Measurements from ENCODE around the gene VAMP8. TPM values are rescaled to one million over a fixed set of nuclear protein-coding genes. Genes with fewer than 3 reads are reported as not detected.
A peak's percentile ranks its signal among the peaks of the same experiment; 100 is the strongest.

The VAMP8 gene
- polyA plus RNA-seq, 3 donors = 260 to 761 (median 623) TPM

DNA sequence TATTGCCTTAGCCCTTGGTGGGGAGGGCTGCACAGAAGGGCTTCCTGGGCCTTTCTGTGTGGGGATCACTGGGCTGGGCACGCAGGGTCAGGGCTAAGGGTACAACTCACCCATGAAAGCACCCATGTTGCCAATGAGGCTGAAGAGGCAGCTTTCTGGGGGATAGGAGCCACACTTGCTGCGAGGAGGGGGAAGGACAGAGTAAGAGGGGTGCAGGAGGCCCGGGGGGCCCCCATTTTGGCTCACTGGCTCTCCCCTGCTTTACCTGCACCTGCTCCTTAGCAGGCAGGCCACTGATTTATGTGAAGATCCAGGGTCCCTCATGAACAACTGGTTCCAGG is 22.8 kb downstream of the VAMP8 start:
- TF ChIP-seq CTCF (IDR thresholded peaks at IDR 0.05) = no peak
- Mint-ChIP-seq H3K27ac (peak overlapping the region in 1 of 7 donors; percentile 68), H3K27me3 (ENCODE audit: low read depth in 3 of 3) (peaks cover 3 to 7% (median 4%) of the 10 kb centered on the region in 3 donors), H3K36me3 (peaks cover 31 to 34% of the 10 kb centered on the region in 2 donors), H3K4me3 (no peak overlapping the region), H3K4me1 (peaks cover 48% of the 10 kb centered on the region), H3K9me3 (peaks cover 0 to 2% (median 0%) of the 10 kb centered on the region in 7 donors)
- peaks cover 36 to 54% of the 10 kb centered on the region in 2 donors for H3K4me1 ChIP-seq (ENCODE audit: control insufficient read depth in 1 of 2, insufficient read depth in 2 of 2, low read length in 2 of 2)
- H3K79me2 ChIP-seq (ENCODE audit: insufficient read depth, low read length) = peaks cover 31% of the 10 kb centered on the region
- no peak overlapping the region for H3K9ac ChIP-seq (ENCODE audit: insufficient read depth, low read length, poor library complexity, severe bottlenecking)
- H3K9me3 ChIP-seq (replicated peaks in 1 of 2; ENCODE audit: control insufficient read depth in 1 of 2, insufficient read depth in 1 of 2, low read length in 2 of 2) = no peaks in the 10 kb centered on the region
- no peaks in the 10 kb centered on the region for H3K27me3 ChIP-seq (ENCODE audit: control insufficient read depth in 2 of 2, insufficient read depth in 2 of 2, low read length in 2 of 2)
- H3K4me2 ChIP-seq (replicated peaks; ENCODE audit: extremely low read depth, low read length, poor library complexity, severe bottlenecking) = no peak overlapping the region
- no peak overlapping the region for H3K4me3 ChIP-seq (replicated peaks in 1 of 3; ENCODE audit: low read depth in 2 of 3, low read length in 3 of 3)
- intact Hi-C loops (cut with micrococcal nuclease) = loop anchor here (5.0 kb wide), 2 partner anchors 33 to 38 kb away; partner anchors contain the start of gene GGCX (in 1 of the 2)
- no peak overlapping the region for H2AFZ ChIP-seq (ENCODE audit: insufficient read depth, low read depth, low read length, poor library complexity, severe bottlenecking)
- WGBS (ENCODE audit: insufficient coverage) = 80% methylated on average over 2 of the region's 3 CpGs
- H4K20me1 ChIP-seq (ENCODE audit: insufficient read depth, low read length) = peaks cover 56% of the 10 kb centered on the region
- DNase-seq = no peak
- peaks cover 27 to 35% of the 10 kb centered on the region in 2 donors for H3K36me3 ChIP-seq (replicated peaks in 1 of 2; ENCODE audit: control insufficient read depth in 1 of 2, insufficient read depth in 2 of 2, low read length in 2 of 2)
- no peak overlapping the region for H3K27ac ChIP-seq (ENCODE audit: low read depth in 1 of 2, low read length in 2 of 2)

DNA sequence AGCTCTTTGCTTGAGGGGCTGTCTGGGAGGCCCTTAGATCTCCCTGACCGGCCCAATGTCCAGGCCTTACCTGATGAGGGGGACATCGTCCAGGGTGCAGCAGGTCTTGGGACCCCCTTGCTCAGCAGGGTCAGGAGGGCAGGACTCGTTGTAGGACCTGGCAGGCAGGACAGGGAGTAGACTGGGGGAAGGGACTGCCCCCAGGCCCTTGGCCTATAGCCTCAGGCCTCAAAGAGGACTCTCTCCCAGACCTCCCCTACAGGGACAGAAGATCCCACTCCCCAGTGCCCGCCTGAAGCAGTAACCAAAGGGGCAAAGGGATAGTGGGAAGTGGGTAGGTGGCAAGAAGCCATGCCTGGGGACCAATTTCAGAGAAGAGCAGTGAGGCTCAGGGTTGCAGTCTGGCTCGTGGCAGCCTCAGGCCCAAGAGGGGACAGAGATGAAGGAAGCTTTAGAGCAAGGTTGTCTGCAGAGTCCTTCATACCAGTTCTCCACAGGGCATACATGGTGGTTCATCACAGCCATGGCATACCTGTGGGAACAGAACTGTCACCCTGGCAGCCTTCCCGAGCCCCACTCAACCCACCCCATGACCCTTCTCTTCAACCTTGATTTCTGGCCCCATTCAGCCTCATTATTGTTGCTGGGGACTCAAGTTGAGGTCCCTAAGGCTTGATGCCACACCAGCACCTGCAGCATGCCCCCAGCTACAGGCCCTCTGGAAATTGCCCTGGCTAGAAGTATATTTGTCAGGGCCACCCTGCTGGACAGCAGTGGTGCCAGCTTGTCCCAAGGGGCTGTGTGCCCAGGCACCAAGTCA is 23.8 kb downstream of the VAMP8 start:
- no peak overlapping the region for H2AFZ ChIP-seq (ENCODE audit: insufficient read depth, low read depth, low read length, poor library complexity, severe bottlenecking)
- no peak for TF ChIP-seq CTCF (IDR thresholded peaks at IDR 0.05)
- H3K9me3 Mint-ChIP-seq = no peaks in the 10 kb centered on the region
- no peaks in the 10 kb centered on the region for H3K27me3 ChIP-seq (ENCODE audit: control insufficient read depth in 2 of 2, insufficient read depth in 2 of 2, low read length in 2 of 2)
- H3K9ac ChIP-seq (ENCODE audit: insufficient read depth, low read length, poor library complexity, severe bottlenecking) = peak overlapping the region; percentile 69
- H3K4me2 ChIP-seq (replicated peaks; ENCODE audit: extremely low read depth, low read length, poor library complexity, severe bottlenecking) = peak overlapping the region; percentile 99
- peaks cover 1 to 4% (median 3%) of the 10 kb centered on the region in 3 donors for H3K27me3 Mint-ChIP-seq (ENCODE audit: low read depth in 3 of 3)
- peaks cover 33 to 48% of the 10 kb centered on the region in 2 donors for H3K4me1 ChIP-seq (ENCODE audit: control insufficient read depth in 1 of 2, insufficient read depth in 2 of 2, low read length in 2 of 2)
- H3K36me3 ChIP-seq (replicated peaks in 1 of 2; ENCODE audit: control insufficient read depth in 1 of 2, insufficient read depth in 2 of 2, low read length in 2 of 2) = peaks cover 27 to 45% of the 10 kb centered on the region in 2 donors
- peak overlapping the region; percentile 85 to 91 for H3K4me3 Mint-ChIP-seq
- no peak for DNase-seq
- peaks cover 48% of the 10 kb centered on the region for H3K4me1 Mint-ChIP-seq
- peaks cover 64% of the 10 kb centered on the region for H4K20me1 ChIP-seq (ENCODE audit: insufficient read depth, low read length)
- H3K79me2 ChIP-seq (ENCODE audit: insufficient read depth, low read length) = peaks cover 22% of the 10 kb centered on the region
- peak overlapping the region in 1 of 3 experiments; percentile 95 for H3K4me3 ChIP-seq (replicated peaks in 1 of 3; ENCODE audit: low read depth in 2 of 3, low read length in 3 of 3)
- H3K27ac ChIP-seq (ENCODE audit: low read depth in 1 of 2, low read length in 2 of 2) = peak overlapping the region in 1 of 2 donors; percentile 63
- no peaks in the 10 kb centered on the region for H3K9me3 ChIP-seq (replicated peaks in 1 of 2; ENCODE audit: control insufficient read depth in 1 of 2, insufficient read depth in 1 of 2, low read length in 2 of 2)
- peaks cover 33 to 39% of the 10 kb centered on the region in 2 donors for H3K36me3 Mint-ChIP-seq
- intact Hi-C loops (cut with micrococcal nuclease) = loop anchor here (5.0 kb wide), 2 partner anchors 34 to 39 kb away; partner anchors contain the start of gene GGCX (in 1 of the 2)
- peak overlapping the region in 3 of 7 donors; percentile 30 to 80 (median 42) for H3K27ac Mint-ChIP-seq
- WGBS (ENCODE audit: insufficient coverage) = 93% methylated on average over 3 of the region's 6 CpGs

Data from CD14-positive monocyte (primary cell).